HG03060 (cell line): ENCODE results near the gene SIPA1L3.
"Not testable (repeated sequence)": the region's sequence is repeated elsewhere in the genome, so short reads cannot be mapped to it uniquely, and the experiment has no call there.

Experiments used
- ATAC-seq: cut with Tn5 transposase; IDR thresholded peaks from one replicate; pipeline ENCODE4 v1.9.1; 2021; ENCODE audit warnings: low read depth, moderate number of reproducible peaks; ENCODE audit not compliant: unreplicated experiment

SIPA1L3 gene

DNA sequence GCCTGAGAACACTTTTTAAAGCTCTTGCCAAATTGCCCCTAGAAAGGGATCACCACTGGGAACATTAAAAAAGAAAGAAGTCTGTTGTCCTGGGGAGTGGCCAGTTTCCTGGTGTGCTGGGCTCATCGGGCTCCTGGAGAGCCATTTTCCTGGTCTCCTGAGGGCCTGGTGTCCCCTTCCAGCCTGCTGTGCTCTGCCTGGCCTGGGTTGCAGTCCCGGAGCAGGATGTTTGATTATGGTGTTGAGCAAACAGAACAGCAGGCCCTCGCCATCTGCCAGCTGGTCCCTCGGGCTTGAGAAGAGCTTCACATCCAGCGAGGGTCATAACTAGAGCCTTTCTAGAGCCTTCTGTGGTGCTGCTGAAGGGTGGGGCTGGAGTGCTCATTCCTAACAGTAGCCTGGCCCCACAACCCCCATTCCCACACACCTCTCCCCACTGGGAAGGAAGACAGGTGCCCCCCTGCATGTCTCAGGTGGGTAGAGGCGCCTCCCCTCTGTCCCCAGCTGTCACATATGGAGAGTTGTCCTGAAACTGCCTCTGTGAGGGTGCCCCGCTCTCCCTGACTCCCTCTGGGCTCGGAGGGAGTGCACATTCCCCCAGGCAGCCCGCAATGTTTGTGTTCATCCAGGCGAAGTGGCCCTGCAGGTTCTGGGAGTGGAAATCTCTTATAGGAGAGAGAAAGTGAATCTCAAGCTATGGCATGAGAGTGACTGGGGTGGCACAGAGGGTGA is 151.1 kb downstream of the SIPA1L3 start:
- no peak for ATAC-seq

DNA sequence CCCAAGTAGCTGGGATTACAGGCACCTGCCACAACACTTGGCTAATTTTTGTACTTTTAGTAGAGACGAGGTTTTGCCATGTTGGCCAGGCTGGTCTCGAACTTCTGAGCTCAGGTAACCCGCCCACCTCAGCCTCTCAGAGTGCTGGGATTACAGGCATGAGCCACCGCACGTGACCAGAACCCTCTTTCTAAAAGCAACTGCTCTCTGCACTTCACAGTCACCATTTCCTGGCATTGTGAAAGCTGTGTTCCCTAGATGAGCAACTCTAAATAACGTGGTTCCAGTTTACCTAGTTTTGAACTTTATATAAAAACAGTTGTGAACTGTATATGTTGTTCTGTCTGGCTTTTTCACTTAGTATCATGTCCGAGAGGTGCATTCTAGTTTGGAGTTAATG is 152.9 kb downstream of the SIPA1L3 start:
- no peak for ATAC-seq

DNA sequence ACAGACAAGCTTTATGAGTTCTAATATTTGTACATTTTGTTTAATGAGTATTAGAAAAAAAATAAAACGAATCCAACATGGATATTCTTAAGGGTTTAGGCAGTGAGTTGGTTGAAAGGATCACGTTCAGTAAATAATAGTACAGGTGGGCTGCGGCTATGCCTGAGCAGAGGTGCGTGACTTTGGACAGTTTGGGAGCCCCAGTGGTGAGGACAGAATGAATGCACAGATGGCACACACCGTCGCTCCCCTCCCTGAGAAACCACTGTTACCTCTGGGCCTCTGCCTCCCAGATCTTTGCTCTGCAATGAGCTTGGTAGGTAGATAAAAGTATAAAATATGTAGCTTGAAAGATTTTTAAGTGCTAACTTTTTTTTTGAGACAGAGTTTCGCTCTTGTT is 153.3 kb downstream of the SIPA1L3 start:
- no peak for ATAC-seq

GRCh38 chr19:38061294-38061693 is 154.3 kb downstream of the SIPA1L3 start:
- no peak for ATAC-seq

GRCh38 chr19:38062959-38063761 is 156.2 kb downstream of the SIPA1L3 start:
- ATAC-seq: no peak

DNA sequence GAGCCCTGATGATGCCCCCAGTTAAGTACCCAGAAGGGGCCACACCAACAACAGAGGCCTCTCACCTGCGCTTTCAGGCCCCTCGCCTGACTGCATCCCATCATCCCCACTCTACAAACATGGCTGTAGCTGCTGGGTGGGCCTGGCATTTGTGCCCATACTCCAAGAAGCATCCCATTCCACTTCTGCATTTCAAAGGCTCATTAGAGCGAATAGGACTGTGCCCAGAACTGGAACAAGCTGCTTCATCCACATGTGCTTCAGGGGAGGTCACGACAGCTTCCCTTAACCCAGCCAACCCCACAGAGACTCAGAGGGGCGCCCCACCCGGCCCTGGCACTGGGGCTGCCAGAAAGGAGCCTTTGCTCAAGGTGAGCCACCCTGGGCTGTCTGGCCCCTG is 156.9 kb downstream of the SIPA1L3 start:
- no peak for ATAC-seq

DNA sequence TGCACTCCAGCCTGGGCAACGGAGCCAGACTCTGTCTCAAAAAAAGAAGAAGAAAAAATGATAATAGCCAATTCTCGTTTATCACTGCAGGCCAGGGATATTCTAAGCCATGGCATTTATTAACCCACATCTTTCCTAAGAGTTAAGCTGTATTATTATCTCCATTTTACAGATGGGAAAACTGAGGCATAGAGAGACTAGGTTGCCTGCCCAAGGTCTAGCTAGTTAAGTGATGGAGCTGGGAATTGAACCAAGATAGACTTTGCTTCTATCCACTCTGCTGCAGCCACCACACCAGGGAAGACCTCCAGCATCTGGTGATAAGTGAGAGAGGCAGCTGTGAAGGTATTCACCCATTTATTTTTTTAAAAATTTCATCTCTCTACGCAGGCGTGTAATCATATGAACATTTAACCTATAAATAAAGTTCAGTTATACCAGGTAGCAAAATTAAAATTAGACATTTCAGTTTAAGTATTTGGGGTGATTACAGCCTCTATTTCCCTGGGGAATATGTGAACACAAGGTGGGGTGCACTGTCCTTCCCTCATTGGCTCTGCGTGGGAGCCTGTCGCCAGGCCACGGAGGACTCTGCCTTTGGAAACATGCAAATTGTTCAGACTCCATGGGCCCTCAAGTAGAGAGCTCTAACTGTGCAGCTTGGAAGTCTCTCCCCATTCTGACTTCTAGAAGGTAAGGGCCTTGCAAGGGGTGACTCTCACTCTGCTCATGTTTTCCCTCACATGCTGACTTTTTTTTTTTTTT is 157.8 kb downstream of the SIPA1L3 start:
- no peak for ATAC-seq

DNA sequence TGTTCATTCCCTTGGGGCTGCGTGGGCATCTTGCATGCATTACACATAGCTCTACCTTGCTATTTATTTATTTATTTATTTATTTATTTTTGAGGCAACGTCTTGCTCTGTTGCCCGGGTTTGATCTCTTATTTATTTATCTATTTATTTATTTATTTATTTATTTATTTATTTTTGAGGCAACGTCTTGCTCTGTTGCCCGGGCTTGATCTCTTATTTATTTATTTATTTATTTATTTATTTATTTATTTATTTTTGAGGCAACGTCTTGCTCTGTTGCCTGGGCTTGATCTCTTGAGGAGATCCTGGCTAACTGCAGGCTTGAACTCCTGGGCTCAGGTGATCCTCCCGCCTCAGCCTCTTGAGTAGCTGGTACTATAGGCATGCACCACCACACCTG is 158.8 kb downstream of the SIPA1L3 start:
- ATAC-seq: not testable (repeated sequence)

DNA sequence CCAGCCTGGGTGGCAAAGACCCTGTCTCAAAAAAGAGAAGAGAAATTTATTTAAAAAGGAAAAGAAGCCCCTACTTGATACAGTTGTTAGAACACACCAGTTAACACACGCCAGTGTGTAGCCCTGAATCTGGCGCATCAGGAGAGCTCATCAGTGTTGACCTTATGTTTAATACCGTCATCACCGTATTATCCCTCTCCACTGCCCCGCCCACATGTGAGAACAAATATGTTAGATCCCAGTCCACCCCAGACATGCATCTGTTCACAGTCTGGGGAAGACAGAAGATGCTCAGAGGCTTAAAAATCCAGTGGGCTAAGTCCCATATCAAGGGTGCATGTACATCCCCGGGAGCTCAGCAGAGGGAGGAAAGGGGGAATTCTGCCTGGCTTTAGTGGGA is 161.8 kb downstream of the SIPA1L3 start:
- no peak for ATAC-seq

GRCh38 chr19:38070573-38070972 is 163.6 kb downstream of the SIPA1L3 start:
- no peak for ATAC-seq

GRCh38 chr19:38071054-38071453 is 164.0 kb downstream of the SIPA1L3 start:
- not testable (repeated sequence) for ATAC-seq

DNA sequence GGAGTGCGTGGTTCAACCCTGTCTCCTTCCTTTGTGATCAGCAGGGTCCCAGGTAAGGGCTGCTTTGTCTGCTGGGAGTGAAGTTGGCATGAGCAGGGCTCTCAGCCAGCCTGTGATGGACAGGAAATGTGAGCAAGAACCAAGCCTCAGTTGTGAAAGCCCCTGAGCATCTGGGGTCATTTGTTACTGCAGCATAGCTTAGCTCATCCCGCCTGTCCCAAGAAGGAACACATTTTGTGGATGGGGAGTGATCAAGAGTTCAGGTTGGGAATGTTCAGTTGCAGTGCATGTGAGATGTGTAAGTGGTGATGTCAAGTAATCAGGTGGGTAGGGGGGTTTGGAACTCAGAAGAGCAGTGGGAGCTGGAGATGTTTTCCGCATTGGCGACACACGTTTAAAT is 164.6 kb downstream of the SIPA1L3 start:
- no peak for ATAC-seq

GRCh38 chr19:38072776-38073750 is 166.1 kb downstream of the SIPA1L3 start:
- ATAC-seq: no peak

DNA sequence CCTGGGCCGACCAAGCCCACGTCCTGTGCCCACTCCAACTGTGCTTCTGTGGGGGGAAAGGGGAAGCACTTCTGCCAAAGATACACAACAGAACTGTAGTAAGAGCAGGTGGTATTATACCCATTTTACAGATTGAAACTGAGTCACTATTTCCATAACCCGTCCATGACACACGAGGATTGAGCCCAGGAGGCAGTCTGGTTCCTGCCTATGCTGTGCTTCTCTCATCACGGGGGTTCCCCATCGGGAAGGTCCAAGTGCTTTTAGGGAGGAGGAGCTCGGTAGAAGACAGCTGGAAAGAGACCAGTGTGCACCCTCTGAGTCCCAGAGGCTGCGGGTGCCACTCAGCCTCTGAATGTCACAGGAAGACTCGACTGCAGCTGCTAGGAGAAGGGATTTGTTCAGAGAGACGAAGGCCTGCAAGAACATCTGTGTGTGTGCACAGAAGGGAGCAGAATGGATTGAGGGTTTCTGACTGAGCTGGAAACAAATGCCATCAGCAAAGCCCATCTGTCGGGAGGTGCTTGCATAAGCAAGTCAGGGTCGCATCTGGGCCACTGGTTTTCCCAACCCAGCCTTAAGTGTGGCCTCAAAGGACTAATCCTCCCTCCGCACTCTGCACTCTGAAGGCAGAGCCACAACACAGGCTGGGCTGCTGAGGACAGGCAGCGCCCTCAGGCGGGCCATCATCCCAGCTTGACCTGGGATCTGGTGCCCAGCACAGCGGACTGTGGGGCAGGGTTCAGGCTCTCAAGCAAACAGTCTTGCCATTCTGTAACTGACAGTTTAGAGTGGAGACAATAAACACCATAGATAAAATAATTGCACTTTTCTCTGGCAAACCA is 167.1 kb downstream of the SIPA1L3 start:
- no peak for ATAC-seq

DNA sequence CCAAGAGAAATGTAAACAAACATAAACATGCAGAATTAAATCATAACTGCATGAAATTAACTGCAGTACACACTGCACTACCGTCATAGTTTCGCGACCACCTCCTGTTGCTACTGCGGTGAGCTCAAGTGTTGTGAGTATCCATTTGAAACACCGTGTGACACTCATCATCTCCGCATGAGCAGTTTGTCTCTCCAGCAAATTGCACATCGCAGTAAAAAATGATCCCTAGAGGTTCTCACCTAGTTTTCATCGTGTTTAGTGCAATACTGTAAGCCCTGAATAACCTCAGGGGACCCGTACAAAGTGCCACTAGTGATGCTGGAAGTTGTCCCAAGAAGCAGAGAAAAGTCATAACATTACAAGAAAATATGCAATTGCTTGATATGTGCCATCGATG is 169.3 kb downstream of the SIPA1L3 start:
- ATAC-seq: no peak

DNA sequence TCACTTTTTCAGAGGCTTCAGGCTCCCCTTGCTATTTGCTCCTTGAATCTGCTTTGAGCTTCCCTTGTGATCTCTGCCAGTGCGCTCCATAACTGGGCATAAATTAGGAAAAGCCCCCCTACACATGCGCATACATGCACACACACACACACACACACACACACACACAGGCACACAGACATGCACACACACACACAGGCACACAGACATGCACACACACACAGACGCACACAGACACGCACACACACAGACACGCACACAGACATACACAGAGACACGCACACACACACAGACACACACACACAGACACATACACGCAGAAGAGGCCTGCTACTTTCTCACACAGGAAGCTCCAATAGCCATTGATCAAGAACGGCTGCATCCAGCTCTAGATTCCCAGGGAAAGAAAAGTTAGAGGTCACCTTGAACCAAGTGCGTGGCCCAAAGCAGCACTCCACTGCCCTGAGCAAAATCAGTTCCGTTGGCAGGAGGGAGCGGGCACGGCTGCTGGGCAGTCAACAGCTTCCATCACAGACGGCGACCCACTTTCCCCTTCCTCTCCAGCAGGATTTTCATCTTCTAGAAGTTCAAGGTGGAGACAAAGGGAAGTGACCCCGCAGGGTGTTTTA is 171.4 kb downstream of the SIPA1L3 start:
- no peak for ATAC-seq

- ATAC-seq: no peak
Measured at GRCh38 chr19:38079926-38080380, 172.9 kb downstream of the SIPA1L3 start.

DNA sequence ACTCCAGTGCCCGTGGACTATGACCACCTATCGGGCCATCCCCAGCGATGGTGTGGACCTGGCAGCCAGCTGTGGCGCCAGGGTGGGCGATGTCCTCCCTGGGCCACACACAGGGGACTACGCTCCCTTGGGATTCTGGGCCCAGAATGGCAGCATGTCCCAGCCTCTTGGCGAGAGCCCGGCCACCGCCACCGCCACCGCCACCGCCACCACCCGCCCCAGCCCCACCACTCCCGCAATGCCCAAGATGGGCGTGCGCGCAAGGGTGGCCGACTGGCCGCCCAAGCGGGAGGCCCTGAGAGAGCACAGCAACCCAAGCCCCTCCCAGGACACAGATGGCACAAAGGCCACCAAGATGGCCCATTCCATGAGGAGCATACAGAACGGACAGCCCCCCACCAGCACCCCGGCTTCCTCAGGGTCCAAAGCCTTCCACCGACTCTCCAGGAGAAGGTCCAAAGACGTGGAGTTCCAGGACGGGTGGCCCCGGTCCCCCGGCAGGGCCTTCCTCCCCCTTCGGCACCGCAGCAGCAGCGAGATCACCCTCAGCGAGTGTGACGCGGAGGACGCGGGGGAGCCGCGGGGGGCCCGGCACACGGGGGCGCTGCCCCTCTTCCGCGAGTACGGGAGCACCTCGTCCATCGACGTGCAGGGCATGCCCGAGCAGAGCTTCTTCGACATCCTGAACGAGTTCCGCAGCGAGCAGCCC is 174.7 kb downstream of the SIPA1L3 start:
- no peak for ATAC-seq
